Prostate gland (tissue), 2 donors: ENCODE results near the gene TMEM88.

ENCODE experiments used
- CTCF ChIP-seq, 4 experiments: fragments of 200-600 bp in 2 of 4; fragments of 450-650 bp in 2 of 4; sonication (generic) in 2 of 4; IDR thresholded peaks; 1 replicate in 3 of 4; 2 replicates in 1 of 4; pipeline ENCODE4 v1.5.1; 2016 to 2019; ENCODE audit warnings: antibody characterized with exemption in 4 of 4, mild to moderate bottlenecking in 2 of 4, moderate library complexity in 2 of 4
- POLR2A ChIP-seq: fragments of 450-650 bp; IDR thresholded peaks from one replicate; pipeline ENCODE4 v1.6.1; 2016; ENCODE audit warnings: antibody characterized with exemption, mild to moderate bottlenecking
- POLR2AphosphoS5 ChIP-seq: sonication (generic); formaldehyde crosslinking; IDR thresholded peaks from one replicate; pipeline ENCODE4 v1.6.1; 2017; ENCODE audit warnings: antibody characterized with exemption

- TF ChIP-seq CTCF (IDR thresholded peaks at IDR 0.05), result peak in 3 of 4 experiments; percentile 13 to 58 (median 54)
- TF ChIP-seq POLR2A, result no peak
- TF ChIP-seq POLR2AphosphoS5, result no peak
These were observed 3.6 kb downstream of the TMEM88 start for GRCh38 chr17:7858522-7858810.
